Bronchial epithelial cell (primary cell): ENCODE measurements around the gene CD82. TPM values are rescaled to one million over a fixed set of nuclear protein-coding genes. Genes with fewer than 3 reads are reported as not detected.
"Not testable (repeated sequence)": the region's sequence is repeated elsewhere in the genome, so short reads cannot be mapped to it uniquely, and the experiment has no call there.

Source experiments
- DNase-seq: peaks from one replicate; pipeline ENCODE4 v3.0.0-alpha.2; 2010; ENCODE audit warnings: low read depth
- FAIRE-seq: peaks from 2 replicates; lab custom pipeline; 2011; peaks lifted over from hg19 to GRCh38; lab: Jason Lieb, UNC
- H3K27me3 ChIP-seq: 2 replicates; pipeline ENCODE4 v1.5.1; 2011; ENCODE audit warnings: low read length; ENCODE audit not compliant: control insufficient read depth, insufficient read depth
- H3K36me3 ChIP-seq: 2 replicates; pipeline ENCODE4 v1.5.1; 2011; ENCODE audit warnings: low read length; ENCODE audit not compliant: control insufficient read depth, insufficient read depth
- H3K4me3 ChIP-seq: 2 replicates; pipeline ENCODE4 v1.5.1; 2011; ENCODE audit warnings: mild to moderate bottlenecking, low read depth, low read length, control low read depth
- total RNA-seq: library from RNA; depleted of rRNA; stranded (reverse); fragments of >200 nt; gene quantifications from 2 replicates; pipeline ENCODE4 v1.2.1, GENCODE V29; 2014
- TF ChIP-seq, protein P1 (sequence below): IDR thresholded peaks from 2 replicates; pipeline ENCODE4 v1.5.1; 2011; ENCODE audit warnings: mild to moderate bottlenecking, moderate library complexity, low read length, control low read depth, inconsistent platforms; ENCODE audit not compliant: insufficient read depth, severe bottlenecking

Gene CD82
- total RNA-seq, 1 donor from 2014 or later, result 48.7 TPM

DNA sequence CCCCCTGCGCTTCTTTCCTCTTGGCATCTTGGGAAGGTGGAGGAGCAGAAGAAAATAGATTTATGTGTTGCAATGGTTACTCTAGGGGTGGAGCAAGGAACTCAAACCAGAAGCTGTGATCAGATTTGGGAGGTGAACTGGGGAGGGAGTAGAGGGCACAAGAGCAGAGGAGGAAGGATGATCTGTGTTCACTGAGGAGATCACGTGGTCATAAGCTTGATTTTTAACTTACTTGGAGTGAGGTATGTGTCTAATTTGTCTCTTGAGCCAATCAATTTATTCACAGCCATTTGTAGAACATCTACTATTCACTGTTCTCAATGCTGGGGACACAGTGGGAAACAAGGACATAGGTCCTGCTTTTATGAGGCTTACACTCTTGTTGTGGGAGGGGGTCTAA, 24.8 kb upstream of the CD82 start:
- TF ChIP-seq, protein P1, sequence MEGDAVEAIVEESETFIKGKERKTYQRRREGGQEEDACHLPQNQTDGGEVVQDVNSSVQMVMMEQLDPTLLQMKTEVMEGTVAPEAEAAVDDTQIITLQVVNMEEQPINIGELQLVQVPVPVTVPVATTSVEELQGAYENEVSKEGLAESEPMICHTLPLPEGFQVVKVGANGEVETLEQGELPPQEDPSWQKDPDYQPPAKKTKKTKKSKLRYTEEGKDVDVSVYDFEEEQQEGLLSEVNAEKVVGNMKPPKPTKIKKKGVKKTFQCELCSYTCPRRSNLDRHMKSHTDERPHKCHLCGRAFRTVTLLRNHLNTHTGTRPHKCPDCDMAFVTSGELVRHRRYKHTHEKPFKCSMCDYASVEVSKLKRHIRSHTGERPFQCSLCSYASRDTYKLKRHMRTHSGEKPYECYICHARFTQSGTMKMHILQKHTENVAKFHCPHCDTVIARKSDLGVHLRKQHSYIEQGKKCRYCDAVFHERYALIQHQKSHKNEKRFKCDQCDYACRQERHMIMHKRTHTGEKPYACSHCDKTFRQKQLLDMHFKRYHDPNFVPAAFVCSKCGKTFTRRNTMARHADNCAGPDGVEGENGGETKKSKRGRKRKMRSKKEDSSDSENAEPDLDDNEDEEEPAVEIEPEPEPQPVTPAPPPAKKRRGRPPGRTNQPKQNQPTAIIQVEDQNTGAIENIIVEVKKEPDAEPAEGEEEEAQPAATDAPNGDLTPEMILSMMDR, result no peak
- Histone ChIP-seq H3K4me3 (no peak overlapping the region), H3K27me3 (no peaks in the 10 kb centered on the region), H3K36me3 (no peaks in the 10 kb centered on the region)
- DNase-seq, result no peak
- peak; percentile 68 for FAIRE-seq

DNA sequence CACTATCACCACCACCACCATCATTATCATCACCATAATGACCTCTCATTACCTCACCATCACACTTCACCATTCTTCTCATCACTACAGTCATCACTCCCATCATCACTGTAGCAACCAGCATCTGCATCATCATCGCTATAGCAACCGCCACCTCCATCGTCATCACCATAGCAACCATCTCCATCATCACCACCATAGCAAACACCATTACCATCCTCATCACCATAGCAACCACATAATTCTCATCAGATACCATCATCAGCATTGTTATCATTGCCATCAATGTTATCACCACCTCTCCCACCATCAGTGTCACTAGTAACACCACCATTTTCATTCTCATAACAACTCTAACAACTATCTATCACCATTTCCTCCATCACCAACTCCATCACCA, 23.1 kb upstream of the CD82 start:
- FAIRE-seq (peak; percentile 36), DNase-seq (no peak)
- Histone ChIP-seq H3K36me3 (no peaks in the 10 kb centered on the region), H3K27me3 (no peaks in the 10 kb centered on the region), H3K4me3 (no peak overlapping the region)
- TF ChIP-seq, protein P1, result no peak

DNA sequence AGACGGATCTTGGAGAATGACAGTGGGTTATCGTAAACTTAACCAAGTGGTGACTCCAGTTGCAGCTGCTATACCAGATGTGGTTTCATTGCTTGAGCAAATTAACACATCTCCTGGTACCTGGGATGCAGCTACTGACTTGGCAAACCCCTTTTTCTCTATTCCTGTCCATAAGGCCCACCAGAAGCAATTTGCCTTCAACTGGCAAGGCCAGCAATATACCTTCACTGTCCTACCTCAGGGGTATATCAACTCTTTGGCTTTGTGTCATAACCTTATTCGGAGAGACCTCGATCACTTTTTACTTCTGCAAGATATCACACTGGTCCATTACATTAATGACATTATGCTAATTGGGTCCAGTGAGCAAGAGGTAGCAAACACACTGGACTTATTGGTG, 18.5 kb upstream of the CD82 start:
- H3K27me3 ChIP-seq, FAIRE-seq, DNase-seq: not testable (repeated sequence)

DNA sequence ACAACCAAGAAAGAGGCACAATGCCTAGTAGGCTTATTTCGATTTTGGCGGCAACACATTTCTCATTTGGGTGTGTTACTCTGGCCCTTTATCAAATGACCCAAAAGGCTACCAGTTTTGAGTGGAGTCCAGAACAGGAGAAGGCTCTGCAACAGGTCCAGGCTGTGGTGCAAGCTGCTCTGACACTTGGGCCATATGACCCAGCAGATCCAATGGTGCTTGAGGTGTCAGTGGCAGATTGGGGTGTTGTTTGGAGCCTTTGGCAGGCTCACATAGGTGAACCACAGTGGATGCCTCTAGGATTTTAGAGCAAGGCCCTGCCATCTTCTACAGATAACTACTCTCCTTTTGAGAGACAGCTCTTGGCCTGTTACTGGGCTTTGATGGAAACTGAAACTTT, 17.9 kb upstream of the CD82 start:
- H3K27me3 ChIP-seq, DNase-seq, FAIRE-seq, H3K36me3 ChIP-seq, H3K4me3 ChIP-seq: not testable (repeated sequence)

More for the DNA sequence above, 18.5 kb upstream of the CD82 start:
- not testable (repeated sequence) for H3K36me3 ChIP-seq, H3K4me3 ChIP-seq

DNA sequence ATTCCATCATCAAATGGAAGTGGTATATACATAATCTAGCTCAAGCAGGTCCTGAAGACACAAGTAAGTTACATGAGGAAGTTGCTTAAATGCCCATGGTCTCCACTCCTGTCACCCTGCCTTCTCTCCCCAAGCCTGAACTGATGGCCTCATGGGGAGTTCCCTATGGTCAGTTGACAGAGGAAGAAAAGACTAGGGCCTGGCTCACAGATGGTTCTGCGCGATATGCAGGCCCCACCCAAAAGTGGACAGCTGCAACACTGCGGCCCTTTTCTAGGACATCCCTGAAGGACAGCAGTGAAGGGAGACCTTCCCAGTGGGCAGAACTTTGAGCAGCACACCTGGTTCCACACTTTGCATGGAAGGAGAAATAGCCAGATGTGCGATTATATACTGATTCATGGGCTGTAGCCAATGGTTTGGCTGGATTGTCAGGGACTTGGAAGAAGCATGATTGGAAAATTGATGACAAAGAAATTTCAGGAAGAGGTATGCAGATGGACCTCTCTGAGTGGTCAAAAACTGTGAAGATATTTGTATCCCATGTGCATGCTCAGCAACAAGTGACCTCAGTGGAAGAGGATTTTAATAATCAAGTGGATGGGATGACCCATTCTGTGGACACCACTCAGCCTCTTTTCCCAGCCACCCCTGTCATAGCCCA, 17.3 kb upstream of the CD82 start:
- H3K4me3 ChIP-seq, result no peak overlapping the region
- no peak for FAIRE-seq
- no peaks in the 10 kb centered on the region for H3K27me3 ChIP-seq
- no peak for DNase-seq
- TF ChIP-seq, protein P1, result no peak
- no peaks in the 10 kb centered on the region for H3K36me3 ChIP-seq

DNA sequence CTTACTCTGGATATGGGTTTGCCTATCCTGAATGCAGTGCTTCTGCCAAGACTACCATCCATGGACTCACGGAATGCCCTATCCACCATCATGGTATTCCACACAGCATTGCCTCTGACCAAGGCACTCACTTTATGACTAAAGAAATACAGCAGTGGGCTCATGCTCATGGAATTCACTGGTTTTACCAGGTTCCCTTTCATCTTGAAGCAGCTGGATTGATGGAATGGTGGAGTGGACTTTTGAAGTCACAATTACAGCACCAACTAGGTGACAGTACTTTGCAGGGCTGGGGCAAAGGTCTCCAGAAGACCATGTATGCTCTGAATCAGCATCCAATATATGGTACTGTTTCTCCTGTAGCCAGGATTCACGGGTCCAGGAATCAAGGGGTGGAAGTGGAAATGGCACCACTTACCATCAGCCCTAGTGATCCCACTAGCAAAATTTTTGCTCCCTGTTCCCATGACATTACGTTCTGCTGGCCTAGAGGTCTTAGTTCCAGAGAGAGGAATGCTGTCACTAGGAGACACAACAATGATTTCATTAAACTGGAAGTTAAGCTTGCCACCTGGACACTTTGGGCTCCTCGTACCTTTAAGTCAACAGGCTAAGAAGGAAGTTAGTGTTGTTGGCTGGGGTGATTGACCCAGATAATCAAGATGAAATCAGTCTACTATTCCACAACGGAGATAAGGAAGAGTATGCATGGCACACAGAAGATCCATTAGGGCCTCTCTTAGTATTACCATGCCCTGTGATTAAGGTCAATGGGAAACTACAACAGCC, 16.3 kb upstream of the CD82 start:
- not testable (repeated sequence) for H3K27me3 ChIP-seq, FAIRE-seq, H3K4me3 ChIP-seq, H3K36me3 ChIP-seq, DNase-seq

DNA sequence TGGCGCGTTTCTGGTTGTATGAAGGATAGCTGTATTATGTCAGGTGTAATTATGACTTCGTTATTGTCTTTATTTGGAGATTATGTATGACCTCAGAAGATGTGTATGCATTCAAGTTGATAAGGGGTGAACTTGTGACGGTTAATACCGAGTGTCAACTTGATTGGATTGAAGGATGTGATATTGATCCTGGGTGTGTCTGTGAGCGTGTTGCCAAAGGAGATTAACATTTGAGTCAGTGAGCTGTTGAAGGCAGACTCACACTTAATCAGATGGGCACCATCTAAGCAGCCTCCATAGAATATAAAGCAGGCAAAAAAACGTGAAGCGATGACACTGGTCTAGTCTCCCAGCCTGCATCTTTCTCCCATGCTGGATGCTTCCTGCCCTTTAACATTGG, 15.3 kb upstream of the CD82 start:
- Histone ChIP-seq H3K36me3 (no peaks in the 10 kb centered on the region), H3K4me3 (no peak overlapping the region), H3K27me3 (no peaks in the 10 kb centered on the region)
- FAIRE-seq (no peak), DNase-seq (no peak)
- TF ChIP-seq, protein P1, result no peak
